ENCODE results near the gene KCTD12.

The KCTD12 gene

DNA sequence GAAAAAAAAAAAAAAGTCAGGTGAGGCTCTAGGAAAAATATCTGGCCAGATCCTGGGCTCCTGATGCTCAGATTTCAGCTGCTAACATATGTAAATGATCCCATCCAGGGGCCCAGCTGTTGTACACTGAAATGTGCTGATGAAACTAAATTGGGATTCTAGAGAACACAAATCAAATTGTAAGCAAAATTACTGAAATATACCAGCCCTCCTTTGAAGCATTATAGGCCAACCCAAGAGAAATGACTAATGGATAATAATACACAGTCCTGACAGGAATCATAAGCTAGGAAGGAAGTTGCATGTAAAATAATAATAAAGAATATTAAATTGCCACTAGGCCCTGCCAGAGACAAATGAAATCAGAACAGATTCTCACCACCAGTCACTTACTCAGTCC is 17.8 kb downstream of the KCTD12 start:
- DNase-seq, result no peak
- in situ Hi-C loops (cut with HindIII; ENCODE audit: low pct_ligation_motif_present, low pct_unique_long_range_greater_than_20kb, low sequenced_read_pairs), result no loop called here

DNA sequence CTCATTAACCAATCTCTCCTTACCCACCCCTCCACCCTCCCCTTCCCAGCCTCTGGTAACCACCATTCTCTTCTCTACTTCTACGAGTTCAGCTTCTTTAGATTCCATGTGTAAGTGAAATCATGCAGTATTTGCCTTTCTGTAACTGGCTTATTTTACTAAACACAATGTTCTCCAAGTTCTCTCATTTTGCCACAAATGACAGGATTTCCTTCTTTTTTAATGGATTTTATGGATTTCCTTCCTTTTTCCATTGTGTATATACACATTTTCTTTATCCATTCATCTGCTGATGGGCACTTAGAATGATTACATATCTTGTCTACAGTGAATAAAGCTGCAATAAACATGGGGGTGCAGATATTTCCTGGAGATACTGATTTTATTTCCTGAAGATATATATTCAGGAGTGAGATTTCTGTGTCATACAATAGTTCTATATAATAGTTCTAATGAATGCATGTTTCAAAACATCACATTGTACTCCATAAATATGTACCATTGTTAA is 20.2 kb downstream of the KCTD12 start:
- DNase-seq, result no peak
- in situ Hi-C loops (cut with HindIII; ENCODE audit: low pct_ligation_motif_present, low pct_unique_long_range_greater_than_20kb, low sequenced_read_pairs), result no loop called here

DNA sequence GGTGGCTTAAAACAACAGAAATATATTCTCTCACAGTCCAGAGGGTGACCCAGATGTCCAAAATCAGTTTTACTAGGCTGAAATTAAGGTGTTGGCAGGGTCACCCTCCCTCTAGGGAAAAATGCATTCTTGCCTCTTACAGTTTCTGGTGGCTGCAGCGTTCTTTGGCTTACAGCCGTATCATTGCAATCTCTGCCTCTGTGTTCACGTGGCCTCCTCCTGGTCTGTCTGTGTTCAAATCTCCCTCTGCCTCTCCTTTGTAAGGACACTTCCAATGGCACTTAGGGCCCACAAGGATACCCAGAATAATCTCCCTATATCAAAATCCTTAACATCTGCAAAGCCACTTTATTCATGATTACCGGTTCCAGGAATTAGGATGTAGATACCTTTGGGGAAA is 21.1 kb downstream of the KCTD12 start:
- DNase-seq, result no peak
- in situ Hi-C loops (cut with HindIII; ENCODE audit: low pct_ligation_motif_present, low pct_unique_long_range_greater_than_20kb, low sequenced_read_pairs), result no loop called here

DNA sequence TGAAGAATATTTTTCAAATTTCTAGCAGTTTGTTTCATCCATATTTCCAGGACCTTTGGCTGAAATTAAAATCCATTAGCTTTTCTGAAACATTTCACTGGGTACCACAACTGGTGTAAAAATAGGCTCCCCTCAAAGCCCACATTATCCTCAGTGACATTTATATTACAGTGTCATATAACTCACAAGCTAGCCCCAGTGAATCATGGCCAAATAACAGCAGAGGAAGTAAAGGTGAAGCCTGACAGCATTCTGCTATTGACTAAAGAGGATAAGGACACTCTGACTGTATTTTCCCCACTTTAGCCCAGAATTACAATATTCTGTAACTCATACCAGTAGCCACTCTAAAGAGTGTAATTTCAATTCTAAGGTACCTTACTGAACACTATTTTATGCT is 21.9 kb downstream of the KCTD12 start:
- in situ Hi-C loops (cut with HindIII; ENCODE audit: low pct_ligation_motif_present, low pct_unique_long_range_greater_than_20kb, low sequenced_read_pairs), result no loop called here
- DNase-seq, result no peak

DNA sequence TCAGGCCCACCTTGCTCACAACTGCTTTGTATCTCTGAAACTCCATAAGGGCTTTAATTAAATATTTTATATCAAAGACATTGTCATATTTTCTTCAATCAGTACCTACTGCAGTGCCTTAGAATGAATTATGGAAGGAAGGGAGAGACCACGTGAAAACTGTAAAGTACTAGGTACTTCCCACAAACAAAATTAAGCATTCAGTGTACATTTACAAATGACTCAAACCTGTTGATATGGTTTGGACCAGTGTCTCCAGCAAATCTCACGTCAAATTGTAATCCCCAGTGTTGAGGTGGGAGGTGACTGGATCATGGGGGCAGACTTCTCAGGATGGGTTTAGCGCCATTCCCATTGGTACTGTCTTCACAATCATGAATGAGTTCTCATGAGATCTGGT is 23.2 kb downstream of the KCTD12 start:
- DNase-seq, result no peak
- in situ Hi-C loops (cut with HindIII; ENCODE audit: low pct_ligation_motif_present, low pct_unique_long_range_greater_than_20kb, low sequenced_read_pairs), result no loop called here

DNA sequence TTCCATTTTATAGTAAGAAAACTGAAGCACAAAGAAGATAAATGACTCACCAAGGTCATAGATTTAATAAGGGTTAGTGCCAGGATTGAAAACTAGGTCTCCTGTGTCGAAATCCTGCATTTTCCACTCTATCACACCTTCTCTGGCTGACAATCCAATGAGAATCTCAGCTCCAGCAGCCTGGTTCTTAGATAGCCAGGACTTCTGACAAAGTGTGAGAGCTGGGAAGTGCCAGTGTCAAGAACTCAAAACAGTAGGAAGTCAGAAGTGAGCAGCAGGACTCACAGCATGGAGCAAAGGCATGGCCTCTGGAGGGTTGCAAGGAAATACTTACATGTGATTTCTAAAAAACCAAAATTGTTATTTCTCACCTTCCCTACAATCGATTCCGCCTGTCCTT is 24.3 kb downstream of the KCTD12 start:
- no peak for DNase-seq
- in situ Hi-C loops (cut with HindIII; ENCODE audit: low pct_ligation_motif_present, low pct_unique_long_range_greater_than_20kb, low sequenced_read_pairs), result no loop called here

DNA sequence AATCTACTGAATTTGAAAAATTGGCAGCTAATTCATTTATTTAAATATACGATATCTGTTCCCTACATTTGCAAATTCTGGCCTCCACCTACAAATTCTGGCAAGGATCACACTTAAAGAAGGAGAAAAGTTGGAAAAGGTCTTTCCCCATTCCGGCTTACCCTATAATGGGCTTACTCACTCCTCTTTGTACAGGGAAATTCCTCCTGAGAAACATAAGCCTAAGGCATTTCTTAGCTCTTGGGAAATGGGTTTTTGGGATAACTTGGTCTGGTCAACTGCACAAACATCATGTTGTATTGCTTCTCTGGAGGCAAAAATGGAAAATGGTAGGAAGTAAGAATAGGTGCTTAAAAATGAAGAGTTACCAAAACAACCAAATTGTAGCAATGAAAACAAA is 25.5 kb downstream of the KCTD12 start:
- in situ Hi-C loops (cut with HindIII; ENCODE audit: low pct_ligation_motif_present, low pct_unique_long_range_greater_than_20kb, low sequenced_read_pairs), result no loop called here
- no peak for DNase-seq

DNA sequence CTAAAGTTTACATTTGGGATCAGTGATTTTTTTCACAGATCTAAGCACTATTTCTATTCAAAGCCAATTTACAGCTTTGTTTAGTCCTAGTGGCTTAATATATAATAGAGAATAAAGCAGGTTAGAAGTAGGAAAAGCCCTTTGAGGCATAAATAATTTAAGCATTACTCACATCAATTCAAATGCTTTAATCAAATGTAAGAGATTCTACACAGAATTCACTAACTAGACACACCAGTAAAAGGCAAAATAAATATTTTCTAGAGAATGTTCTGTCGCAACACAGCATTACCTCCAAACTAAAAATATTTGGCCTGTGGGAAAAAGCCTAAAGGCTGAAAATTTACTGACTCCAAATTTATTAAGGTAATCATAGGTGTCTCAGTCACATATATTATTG is 31.3 kb downstream of the KCTD12 start:
- DNase-seq, result peak; percentile 10
- in situ Hi-C loops (cut with HindIII; ENCODE audit: low pct_ligation_motif_present, low pct_unique_long_range_greater_than_20kb, low sequenced_read_pairs), result no loop called here

DNA sequence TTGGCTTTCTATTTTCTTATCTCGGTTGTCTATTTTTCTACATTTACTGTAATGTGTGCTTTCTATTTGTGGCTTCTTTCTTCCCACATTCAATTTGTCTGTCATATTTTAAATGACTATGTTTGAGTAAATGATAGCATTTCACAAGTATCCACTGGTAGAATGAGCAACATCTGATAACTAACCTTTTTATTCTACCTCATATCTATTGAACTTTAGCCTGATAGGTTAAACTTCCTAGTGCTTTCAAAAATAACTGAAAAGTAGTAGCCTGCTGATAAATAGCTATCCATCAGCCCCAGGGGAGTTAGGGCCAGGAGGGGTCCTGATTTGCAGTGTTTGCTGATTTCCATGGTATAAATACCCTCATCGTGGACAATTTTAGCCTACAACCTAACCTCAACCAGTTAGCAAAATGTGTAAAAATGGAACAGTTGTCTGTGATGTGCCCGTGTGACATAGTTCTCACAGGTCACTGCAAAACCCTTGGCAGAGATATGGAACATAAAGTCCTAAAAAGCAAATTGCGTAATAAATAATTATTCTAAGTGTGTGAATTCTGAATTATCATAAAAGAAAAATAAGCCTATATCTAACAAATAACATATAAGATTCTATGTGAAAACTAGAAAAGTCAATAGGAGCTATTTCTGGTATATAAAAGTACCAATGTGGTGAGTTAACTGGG is 32.1 kb downstream of the KCTD12 start:
- in situ Hi-C loops (cut with HindIII; ENCODE audit: low pct_ligation_motif_present, low pct_unique_long_range_greater_than_20kb, low sequenced_read_pairs), result no loop called here

DNA sequence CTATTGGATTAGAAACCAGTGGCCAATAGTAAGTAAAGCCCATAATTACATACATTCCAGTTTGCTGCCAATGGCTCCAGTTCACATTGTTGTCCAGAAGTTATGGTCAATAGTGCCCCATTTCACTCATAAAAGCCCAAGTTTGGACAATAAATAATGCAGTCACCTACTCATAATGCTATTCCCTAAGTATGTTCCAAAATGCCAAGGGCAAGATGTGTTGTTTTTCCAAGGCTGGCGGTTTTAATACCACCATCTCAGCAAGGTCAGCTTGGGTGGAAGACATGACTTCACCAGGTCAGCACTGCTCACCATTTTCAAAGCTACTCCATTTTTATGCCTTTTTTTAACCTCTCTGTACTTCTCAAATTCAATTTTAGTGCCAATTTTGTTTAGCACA is 32.7 kb downstream of the KCTD12 start:
- in situ Hi-C loops (cut with HindIII; ENCODE audit: low pct_ligation_motif_present, low pct_unique_long_range_greater_than_20kb, low sequenced_read_pairs), result no loop called here
- DNase-seq, result no peak

More for the DNA sequence above, 32.1 kb downstream of the KCTD12 start:
- no peak for DNase-seq

DNA sequence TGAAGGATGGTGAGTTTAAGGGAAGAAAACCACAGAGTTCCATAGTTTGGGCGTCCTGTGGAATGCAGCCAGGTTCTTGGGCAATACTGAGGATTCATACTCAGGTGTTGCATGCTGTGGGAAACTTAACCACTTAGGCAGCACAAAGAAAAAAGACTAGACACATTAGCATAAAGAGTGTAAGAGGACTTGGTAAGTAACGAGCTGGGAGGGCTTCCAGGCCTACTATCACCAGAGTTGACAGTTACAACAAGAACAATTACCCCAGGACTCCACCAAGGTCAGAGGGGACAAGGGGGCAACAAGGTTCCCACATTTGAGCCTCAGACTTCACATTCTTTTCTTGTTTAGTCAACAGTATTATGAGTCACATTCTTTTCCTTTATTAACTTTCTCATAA is 33.2 kb downstream of the KCTD12 start:
- in situ Hi-C loops (cut with HindIII; ENCODE audit: low pct_ligation_motif_present, low pct_unique_long_range_greater_than_20kb, low sequenced_read_pairs), result no loop called here
- no peak for DNase-seq

DNA sequence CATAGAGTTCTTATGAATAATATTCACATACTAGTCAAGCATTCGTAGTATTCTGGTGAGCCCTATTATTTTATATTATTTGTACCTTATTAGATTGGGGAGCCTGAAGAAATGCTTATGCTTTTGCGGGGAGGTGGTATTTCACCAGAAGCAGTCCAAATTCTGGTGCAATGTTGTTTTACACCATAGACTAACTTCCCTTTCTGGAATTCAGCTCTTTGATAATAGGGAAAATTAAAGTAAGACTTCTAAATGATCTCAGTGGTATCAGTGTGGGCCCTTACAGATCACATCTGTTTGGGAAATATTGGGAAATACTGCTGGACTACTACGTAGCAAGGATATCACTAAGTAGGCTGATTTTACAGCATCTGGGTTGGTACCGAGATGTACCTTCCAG is 34.2 kb downstream of the KCTD12 start:
- no peak for DNase-seq
- in situ Hi-C loops (cut with HindIII; ENCODE audit: low pct_ligation_motif_present, low pct_unique_long_range_greater_than_20kb, low sequenced_read_pairs), result no loop called here

DNA sequence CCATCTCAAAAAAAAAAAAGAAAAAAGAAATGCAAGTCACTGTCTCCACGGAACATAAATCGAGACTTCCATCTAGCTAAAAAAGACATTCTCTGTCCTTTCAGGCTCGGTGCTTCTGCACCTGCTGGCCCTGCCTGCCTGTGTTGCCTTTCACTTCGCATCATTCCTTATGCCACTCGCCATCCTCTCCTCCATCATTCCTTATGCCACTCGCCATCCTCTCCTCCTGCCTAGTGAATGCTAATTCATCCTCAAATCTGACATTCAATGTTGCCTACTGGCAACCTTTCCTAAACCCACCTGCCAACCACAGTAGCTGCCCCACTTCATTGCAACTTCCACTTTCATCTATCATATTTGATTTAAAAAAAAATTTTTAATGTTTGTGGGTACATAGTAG is 36.7 kb downstream of the KCTD12 start:
- DNase-seq, result no peak
- in situ Hi-C loops (cut with HindIII; ENCODE audit: low pct_ligation_motif_present, low pct_unique_long_range_greater_than_20kb, low sequenced_read_pairs), result no loop called here

DNA sequence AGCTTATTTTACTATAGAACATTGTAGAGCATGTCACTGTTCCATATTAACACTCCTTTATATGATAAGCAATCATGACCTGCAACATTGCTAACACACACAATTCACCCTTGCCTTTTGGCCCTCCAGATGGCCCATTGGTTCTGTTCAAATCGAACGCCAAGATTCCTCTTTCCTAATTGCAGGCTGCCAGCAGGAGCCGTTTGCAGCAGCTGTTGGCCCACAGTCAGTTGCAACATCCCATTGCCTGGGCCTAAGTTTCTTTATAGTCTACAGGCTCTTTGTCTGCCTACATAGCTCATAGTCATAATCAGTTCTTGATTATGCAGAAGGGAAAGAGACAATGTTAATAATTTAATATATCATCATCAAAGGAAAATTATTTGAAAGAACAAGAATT is 37.6 kb downstream of the KCTD12 start:
- DNase-seq, result no peak
- in situ Hi-C loops (cut with HindIII; ENCODE audit: low pct_ligation_motif_present, low pct_unique_long_range_greater_than_20kb, low sequenced_read_pairs), result no loop called here

DNA sequence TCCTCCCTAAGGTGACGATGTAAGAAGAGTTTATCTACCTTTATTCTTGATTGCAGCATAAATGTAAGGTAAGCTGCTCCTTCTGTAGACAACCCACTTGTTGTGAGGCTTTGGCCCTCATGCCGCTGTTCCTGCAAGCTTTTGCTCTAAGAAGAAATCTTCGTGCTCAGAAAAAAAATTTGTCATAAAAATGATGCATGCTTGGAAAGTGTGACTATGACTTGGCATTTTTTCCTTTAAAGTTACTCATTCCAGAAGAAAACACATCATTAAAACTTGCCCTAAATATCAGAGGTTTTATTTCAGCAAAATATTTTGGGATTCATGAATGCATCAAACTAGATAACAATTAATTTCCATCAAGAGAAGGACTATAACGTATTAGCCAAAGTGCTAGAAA is 39.8 kb downstream of the KCTD12 start:
- in situ Hi-C loops (cut with HindIII; ENCODE audit: low pct_ligation_motif_present, low pct_unique_long_range_greater_than_20kb, low sequenced_read_pairs), result no loop called here
- DNase-seq, result no peak

DNA sequence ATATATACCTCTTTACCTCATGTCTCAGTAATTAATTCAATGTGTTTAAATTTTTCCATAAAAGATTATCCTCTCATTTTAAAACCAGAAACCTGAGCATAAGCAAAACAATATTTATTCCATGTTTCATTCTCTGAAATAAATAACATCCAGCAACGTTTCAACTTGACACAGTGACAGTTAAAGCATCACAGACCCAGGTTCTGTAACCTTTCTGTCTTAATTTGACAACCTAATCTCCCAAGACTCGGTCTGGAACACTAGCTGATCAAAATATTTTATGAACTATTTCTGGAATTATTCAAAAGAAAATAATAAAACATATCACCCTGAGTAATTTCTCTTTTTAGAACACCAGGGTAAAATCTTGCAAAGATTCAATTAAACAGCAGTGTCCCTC is 40.3 kb downstream of the KCTD12 start:
- in situ Hi-C loops (cut with HindIII; ENCODE audit: low pct_ligation_motif_present, low pct_unique_long_range_greater_than_20kb, low sequenced_read_pairs), result no loop called here
- DNase-seq, result no peak

DNA sequence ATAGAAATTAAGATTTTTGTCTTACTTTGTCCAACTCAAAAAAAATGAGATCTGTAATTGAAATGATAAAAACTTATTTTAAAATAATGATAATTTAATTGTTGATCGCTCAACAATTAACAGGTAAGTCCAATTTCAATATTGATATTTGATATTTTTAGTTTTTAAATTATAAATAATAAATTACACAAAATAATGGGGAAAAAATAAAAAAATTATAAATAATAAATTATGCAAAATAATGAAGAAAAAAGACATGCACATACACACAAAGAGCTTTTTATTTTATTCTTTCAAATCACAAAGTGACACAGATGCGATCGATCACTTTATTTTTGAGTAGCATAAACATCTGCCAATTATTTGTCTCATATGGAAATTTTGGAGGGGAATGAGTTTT is 40.8 kb downstream of the KCTD12 start:
- DNase-seq, result no peak
- in situ Hi-C loops (cut with HindIII; ENCODE audit: low pct_ligation_motif_present, low pct_unique_long_range_greater_than_20kb, low sequenced_read_pairs), result no loop called here

DNA sequence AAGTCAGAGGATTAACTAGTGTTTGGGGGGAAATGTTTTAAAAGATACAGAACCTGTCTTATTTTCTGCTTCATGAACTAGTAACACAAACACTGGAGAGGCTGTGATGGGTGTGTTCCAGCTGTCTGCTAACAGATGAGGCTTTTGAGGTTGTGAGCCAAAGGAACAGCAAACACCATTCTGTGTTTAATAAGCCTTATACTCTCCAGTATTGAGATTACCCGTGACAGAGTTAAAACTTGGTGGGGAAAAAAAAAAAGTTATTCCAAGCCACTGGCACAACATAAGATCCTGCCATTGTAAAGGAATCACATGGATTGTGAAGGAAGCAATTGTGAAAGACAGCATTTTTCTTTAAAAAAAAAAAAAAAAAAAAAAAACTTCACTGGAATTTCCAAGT is 48.4 kb downstream of the KCTD12 start:
- DNase-seq, result no peak
- in situ Hi-C loops (cut with HindIII; ENCODE audit: low pct_ligation_motif_present, low pct_unique_long_range_greater_than_20kb, low sequenced_read_pairs), result no loop called here

DNA sequence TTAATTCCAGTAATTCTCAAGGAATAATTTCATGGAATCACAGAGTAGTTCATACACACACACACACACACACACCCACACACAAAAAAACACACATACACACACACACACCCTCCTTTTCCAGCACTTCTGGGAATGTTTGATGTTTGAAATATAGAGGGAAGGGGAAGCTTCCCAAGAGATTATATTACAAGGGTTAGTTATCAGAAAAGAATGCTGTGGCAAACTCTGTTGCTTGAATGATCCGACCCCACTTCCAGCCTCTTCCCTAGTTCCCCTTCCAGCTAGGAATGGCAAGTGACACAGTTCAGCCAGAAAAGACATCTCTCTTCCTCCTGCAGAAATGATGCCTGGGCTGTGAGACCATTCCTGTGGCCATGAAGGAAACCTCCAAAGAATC is 49.9 kb downstream of the KCTD12 start:
- in situ Hi-C loops (cut with HindIII; ENCODE audit: low pct_ligation_motif_present, low pct_unique_long_range_greater_than_20kb, low sequenced_read_pairs), result no loop called here
- no peak for DNase-seq

DNA sequence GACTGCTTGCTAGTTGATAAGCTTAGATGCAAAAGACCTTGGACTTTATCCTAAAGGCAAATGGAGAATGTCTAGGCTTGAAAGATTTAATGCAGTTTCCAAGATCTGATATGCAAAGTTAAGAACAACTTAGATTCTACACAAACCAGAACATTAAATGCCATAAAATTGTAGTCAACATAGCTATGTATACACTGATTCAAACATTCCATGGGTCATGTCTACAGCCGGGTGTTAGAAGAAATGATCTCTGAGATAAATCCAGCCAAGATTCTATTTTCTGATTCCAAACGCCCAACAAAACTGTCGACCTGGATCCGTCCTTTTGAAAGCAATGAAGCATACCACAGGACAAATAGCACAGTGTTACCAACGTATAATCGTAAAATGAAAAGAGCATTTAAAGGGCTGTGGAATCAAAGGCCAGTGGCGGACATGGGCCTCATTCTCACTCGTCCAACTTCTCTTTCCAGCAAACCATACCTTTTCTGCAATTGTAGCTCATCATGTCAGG is 52.7 kb downstream of the KCTD12 start:
- in situ Hi-C loops (cut with HindIII; ENCODE audit: low pct_ligation_motif_present, low pct_unique_long_range_greater_than_20kb, low sequenced_read_pairs), result no loop called here
- no peak for DNase-seq

Measured in ACHN (cell line).